Stimulated activated CD8-positive, alpha-beta memory T cell treated with anti-CD3 and anti-CD28 coated beads, Interleukin-15, amount 100 ng/mL, for 24 hours (primary cell): ENCODE results near the gene PPM1H.
"Not testable (repeated sequence)": the region's sequence is repeated elsewhere in the genome, so short reads cannot be mapped to it uniquely, and the experiment has no call there.

ENCODE experiments used
- DNase-seq: peaks from one replicate; pipeline ENCODE4 v3.0.0-alpha.2; 2020; ENCODE audit warnings: low read depth

The PPM1H gene

DNA sequence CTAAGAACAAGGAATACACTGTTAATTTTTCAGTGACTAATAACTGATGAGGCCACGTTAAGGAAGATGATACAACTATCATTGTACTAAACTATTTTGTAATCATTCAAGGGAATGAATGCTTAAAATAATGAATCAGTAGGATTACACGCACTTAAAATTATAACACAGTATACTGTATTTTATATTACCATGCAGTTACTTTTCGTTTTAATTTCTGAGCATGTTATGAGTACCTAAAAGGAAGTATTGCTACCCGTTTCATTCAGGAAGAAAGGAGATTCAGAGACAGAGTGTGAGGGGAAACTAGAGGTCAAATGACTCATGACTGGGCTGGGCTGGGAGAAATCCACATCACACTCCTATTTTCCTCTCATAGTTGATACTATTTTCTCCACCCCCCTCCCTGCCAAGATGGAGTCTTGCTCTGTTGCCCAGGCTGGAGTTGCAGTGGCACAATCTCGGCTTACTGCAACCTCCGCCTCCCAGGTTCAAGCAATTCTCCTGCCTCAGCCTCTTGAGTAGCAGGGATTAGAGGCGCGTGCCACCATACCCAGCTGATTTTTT, 202.0 kb downstream of the PPM1H start:
- no peak for DNase-seq

DNA sequence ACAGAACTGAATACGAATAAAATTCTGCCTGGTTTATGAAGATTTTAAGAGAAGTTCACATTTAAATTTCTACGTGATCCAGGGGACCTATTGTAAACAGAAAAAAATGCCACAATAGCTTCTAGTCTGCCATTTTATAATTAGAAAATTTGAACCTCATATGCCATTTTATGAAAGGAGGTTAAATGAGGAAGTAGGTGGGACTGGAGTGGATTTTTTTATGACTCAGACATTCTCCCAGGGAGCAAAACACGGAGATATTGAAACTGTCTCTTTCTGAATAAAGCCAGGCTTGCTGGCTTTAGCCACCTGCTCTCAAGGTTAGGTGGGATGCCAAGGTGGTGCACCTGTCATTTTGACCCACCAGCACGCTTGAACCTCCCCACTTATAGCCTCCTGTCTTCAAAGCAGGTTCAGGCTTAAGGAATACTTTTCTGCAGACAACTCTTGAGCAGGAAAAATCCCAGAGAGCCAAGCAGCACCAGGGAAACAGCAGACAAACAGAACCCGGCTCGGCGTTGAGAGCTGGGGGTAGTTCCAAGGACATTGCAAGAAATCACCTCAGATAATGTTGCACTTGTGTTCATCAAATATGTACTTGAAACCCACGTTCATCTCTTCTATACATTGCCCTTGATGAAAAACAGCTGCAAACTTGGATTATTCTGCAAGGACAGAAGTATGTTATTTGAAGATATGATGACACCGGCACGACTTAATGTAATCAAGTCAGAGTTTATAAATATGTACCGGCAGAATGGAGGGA, 203.7 kb downstream of the PPM1H start:
- DNase-seq = no peak

DNA sequence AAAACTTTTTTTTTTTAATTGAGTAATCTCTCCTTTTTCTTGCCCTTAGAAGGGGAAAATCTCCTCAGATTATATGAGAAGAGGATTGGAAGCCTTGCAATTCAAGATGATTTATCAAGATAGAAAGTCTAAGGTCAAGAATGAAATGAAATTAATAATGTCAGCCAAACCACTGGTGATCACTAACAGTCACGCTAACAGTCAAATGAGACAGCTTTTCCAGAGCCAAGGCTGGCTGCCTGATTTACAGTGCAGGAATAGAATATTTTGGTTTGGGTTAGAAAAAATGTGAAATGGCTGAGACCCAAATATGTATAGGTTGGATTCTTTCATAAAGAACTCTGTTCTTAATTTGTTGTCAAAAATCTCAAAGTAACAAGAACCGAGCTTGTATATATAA, 204.3 kb downstream of the PPM1H start:
- no peak for DNase-seq

GRCh38 chr12:62729579-62730544, 205.1 kb downstream of the PPM1H start:
- not testable (repeated sequence) for DNase-seq

DNA sequence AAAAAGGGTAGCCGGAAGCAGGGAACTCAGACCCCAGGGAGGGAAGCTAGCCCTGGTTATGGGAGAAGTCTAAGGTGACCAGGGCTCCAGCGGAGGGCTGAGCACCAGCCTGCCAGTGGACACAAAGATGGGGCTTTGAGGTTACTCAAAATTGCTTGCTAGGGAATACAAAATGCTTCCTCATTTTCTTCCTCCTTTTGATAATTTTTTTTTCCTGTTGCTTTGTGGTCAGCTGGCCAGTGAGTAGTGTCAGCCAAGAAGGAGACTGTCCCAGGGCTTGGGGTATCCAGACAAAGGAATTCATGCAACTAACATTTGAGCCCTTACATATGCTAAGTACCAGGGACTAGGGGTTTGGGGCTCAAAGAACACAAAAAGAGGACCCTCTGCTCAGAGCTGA, 206.2 kb downstream of the PPM1H start:
- DNase-seq = no peak

GRCh38 chr12:62726471-62726980, 208.4 kb downstream of the PPM1H start:
- no peak for DNase-seq

DNA sequence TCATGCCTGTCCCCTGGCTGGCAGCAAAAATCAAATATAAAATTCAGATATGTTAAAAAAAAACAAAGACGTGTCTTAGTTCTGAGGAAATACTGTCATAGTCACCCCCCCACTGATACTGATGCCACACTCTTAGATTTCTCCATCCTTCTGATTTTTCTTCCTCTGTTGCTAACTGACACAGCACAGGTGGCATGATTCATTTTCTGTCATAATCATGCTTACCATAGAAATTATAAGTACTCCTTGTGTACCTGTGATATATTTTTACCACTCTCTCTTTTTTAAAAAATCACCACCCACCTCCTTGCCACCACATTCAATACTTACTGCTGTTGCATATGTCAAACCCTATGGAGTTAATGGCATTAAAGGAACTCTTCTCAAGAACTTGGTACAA, 209.2 kb downstream of the PPM1H start:
- no peak for DNase-seq

- no peak for DNase-seq
Measured at GRCh38 chr12:62724947-62725451, 210.0 kb downstream of the PPM1H start.

DNA sequence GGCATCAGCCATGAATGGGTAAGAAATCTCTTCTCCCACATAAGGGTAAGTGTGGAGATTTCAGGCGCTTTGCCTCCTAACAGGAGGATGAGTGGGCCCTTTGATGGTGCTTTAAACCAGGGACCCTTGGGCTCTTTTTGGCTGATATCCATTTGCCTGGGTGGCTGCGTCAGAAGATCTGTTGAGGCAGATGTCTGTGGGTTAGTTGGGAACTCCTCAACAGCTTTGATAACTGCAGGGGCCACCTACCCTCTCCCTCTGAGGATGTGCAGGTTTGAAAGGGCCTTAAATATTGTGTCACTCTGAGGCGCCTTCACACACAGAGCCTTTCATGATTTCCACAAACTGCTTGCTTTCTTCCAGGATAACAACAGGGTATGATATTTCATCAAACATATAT, 210.7 kb downstream of the PPM1H start:
- no peak for DNase-seq

GRCh38 chr12:62722971-62723680, 211.8 kb downstream of the PPM1H start:
- DNase-seq = no peak

- DNase-seq = no peak
Measured at GRCh38 chr12:62720661-62721330, 214.2 kb downstream of the PPM1H start.

GRCh38 chr12:62720025-62720424, 214.9 kb downstream of the PPM1H start:
- no peak for DNase-seq

DNA sequence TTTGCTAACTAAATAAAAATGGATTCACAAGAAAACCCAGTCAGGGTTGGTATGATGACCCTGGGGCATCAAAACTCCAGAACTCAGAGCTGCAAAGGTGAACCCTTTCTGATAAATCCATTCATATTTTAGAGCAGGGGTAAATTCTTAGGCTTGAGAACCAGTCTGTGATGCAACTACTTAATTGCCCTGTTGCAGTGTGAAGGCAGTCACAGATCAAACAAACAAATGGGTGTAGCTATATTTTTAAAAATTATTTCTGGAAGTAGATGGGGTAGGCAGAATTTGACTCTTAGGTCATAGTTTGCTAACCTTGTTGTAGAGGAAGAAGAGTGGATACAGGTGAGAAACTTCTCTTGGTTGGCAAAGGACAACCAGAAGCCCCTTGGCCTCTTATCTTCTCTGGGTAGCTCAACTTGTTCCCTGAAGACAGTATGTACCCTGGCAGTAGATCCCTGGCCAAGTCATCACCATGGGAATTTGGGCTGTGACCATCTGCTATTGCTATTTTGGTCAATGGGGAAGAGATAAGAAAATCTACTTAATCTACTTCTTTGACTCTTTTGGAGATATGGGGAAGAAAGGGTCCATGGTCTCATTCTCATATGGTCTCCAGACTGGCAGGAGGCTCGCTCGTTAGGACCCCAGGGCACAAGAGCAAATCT, 216.1 kb downstream of the PPM1H start:
- DNase-seq = no peak

- DNase-seq = no peak
Measured at GRCh38 chr12:62717643-62718042, 217.3 kb downstream of the PPM1H start.

DNA sequence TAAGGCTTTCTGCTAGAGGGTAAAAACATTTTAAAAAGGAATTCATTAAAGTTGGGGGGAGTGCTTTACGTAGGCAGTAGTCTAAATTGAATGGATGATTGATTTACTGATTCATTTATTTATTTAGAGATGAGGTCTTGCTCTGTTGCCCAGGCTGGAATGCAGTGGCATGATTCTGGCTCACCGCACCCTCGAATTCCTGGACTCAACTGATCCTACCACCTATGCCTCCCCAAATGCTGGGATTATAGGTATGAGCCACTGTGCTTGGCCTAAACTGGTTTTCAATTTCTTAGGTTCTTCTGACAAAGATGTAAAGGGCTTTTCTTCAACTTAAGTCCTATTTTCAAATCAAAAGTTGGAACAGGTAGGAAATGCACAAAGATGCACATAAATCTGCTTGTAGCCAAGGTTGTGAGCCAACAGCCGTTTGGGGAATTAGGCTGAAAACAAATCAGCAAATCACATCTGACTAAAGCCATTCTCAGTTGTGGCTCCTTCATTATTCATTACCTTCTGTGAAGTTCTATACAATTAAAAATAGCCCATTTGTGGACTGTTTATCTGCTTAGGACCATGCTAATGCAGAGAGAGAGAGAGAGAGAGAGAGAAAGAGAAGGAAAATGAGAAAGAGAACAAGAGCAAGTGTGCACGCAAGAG, 218.0 kb downstream of the PPM1H start:
- no peak for DNase-seq

DNA sequence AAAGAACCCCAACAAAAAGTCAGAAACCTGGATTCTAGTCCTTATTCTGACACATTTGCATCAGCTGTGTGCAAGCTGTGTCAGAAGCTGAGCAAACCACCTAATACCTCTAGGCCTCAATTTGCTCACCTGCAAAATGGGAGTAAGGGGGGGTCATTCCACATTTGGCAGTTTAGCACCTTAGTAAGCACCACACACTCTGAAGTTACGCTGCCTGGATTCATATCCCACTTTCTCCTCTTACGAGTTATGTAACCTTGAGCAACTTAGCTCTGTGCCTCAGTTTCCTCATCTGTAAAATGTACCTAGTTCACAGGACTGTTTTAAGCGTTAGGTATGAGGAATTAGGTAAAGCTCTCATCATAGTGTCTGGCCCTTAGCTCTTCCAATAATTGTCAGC, 218.9 kb downstream of the PPM1H start:
- no peak for DNase-seq

- no peak for DNase-seq
Measured at GRCh38 chr12:62714774-62715721, 219.9 kb downstream of the PPM1H start.

DNA sequence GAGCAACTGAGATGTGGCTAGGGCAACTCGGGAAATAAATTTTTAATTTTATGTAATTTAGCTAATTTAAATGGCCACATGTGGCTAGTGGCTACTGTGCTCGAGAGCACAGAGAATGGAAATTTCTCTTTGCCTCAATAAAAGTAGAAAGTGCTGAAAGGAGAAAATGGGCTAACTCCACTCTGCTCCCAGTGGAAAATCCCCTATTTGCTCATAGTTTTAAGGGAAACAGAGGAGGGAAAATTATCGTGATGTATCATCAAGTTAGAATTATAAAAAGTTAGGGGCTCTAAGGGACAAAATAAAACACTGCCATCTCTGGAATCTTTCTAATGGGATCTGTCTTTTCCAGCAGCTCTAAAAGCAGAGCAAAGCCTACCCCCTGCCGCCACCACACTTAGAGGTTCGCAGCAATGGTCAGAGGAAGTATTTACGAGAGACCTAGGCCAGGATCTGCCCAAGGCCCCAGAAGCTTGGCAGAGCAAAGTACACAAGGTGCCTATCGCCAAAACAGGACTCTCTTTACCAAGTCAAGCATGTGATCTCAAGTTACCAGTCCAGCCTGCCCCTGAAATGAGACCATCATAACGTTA, 220.7 kb downstream of the PPM1H start:
- DNase-seq = no peak
